Adipocyte (in vitro differentiated cells): ENCODE data around the gene FRMPD2.
"Not testable (repeated sequence)": the region's sequence is repeated elsewhere in the genome, so short reads cannot be mapped to it uniquely, and the experiment has no call there.

Experiments
- DNase-seq: peaks from one replicate; pipeline ENCODE4 v3.0.0-alpha.2; 2015; ENCODE audit warnings: low read depth
- H3K27me3 ChIP-seq: replicated peaks from 2 replicates; pipeline ENCODE4 v1.7.0; 2013; ENCODE audit warnings: mild to moderate bottlenecking, low read length, moderate library complexity; ENCODE audit not compliant: control insufficient read depth, insufficient read depth
- H3K36me3 ChIP-seq: 2 replicates; pipeline ENCODE4 v1.7.0; 2013; ENCODE audit warnings: low read length, mild to moderate bottlenecking, moderate library complexity; ENCODE audit not compliant: control insufficient read depth, insufficient read depth, severe bottlenecking
- H3K4me1 ChIP-seq: 2 replicates; pipeline ENCODE4 v1.7.0; 2013; ENCODE audit warnings: mild to moderate bottlenecking, low read length, moderate library complexity; ENCODE audit not compliant: control insufficient read depth, insufficient read depth
- H3K4me3 ChIP-seq: 2 replicates; pipeline ENCODE4 v1.7.0; 2013; ENCODE audit warnings: mild to moderate bottlenecking, low read length, moderate library complexity
- H3K9ac ChIP-seq: 2 replicates; pipeline ENCODE4 v1.7.0; 2013; ENCODE audit warnings: mild to moderate bottlenecking, low read length, moderate library complexity
- H3K9me3 ChIP-seq: 2 replicates; pipeline ENCODE4 v1.7.0; 2013; ENCODE audit warnings: mild to moderate bottlenecking, low read length, moderate library complexity; ENCODE audit not compliant: control insufficient read depth

Gene FRMPD2

DNA sequence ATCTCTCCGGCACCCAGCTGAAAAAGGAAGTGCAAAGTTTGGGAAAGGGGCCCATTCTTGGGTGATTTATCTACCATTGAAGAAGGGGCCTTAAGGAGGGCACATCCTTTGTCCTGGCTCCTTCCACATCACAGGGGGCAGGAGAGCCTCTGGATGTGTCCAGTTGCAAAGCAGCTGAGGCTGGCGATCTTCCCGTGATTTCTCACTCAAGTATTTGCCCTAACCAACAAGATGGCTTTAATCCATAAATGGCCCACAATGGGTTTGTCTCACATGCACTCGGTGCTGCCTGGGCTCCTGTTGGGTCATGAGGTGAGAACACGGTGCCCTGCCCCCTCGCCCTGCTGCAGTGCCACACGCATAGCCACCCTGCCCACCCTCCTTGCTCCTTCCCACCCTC, 14.2 kb upstream of the FRMPD2 start:
- Histone ChIP-seq H3K9ac (no peak overlapping the region), H3K36me3 (no peaks in the 10 kb centered on the region), H3K9me3 (peaks cover 6% of the 10 kb centered on the region), H3K27me3 (peaks cover 23% of the 10 kb centered on the region), H3K4me3 (no peak overlapping the region), H3K4me1 (peaks cover 13% of the 10 kb centered on the region)
- DNase-seq: no peak

DNA sequence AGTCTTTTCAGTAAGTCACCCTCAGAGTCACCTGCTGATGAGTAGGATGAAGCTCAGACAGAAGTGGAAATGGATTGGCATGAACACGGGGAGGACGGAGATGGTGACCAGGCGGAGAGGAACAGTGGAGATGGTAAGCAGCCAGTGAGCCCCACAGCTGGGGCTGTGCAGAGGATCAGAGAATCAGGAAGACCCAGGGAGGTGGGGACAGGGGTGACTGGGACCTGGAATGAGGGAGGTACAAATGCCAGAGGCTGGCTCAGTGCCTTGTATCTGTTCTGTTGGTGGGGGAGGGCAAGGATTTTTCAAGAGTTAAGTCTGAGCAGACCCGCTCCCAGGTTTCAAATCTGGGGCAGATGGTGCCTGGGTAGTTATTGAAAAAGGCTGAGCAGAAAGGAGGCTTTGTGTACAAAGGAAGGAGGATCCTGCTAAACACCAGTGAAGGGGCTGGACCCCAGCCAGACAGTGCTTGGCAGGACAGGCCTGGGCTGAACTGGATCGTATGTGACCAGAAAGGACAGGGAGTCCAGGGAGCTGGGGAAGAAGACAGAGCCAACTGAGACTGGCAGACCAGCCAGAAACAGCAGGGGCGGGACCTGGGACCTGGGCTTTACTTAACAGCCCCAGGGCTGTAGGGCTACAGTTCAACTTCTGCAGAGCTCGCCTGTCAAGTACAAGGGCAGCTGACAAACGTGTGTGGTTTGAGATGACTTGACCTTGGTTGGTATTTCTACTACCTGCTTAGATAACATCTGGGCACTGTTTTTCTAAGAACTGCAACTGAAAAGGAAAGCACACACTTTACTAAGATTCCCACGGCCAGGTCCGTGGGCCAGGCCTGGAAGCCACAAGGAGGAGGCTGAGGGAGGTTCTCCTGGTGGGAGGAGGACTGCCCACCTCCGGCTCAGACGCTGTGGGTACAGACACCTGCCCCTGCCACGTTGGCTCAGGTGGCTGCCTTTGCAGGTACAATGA, 13.2 kb upstream of the FRMPD2 start:
- Histone ChIP-seq H3K9ac (no peak overlapping the region), H3K27me3 (peaks cover 23% of the 10 kb centered on the region), H3K4me1 (peaks cover 13% of the 10 kb centered on the region), H3K36me3 (no peaks in the 10 kb centered on the region), H3K4me3 (no peak overlapping the region), H3K9me3 (peaks cover 8% of the 10 kb centered on the region)
- no peak for DNase-seq

DNA sequence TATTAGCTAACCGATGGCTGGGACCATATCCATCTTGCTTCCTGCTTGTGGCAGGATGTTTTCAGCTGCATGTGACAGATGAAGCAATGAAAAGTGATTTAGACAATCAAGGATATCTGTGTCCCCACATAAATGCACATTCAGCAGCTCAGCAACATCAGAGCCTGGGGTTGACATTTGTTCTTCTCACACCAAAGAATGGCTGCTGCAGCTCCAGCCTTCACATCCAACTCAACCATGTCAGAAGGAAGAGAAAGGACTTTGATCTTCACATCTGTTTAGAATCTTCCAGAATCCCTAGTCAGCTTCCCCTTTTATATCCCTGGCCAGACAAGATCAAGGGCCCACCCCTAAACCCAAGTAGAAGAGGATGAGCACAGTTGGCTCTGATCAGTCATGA, 11.9 kb upstream of the FRMPD2 start:
- no peak overlapping the region for H3K4me3 ChIP-seq
- peaks cover 13% of the 10 kb centered on the region for H3K4me1 ChIP-seq
- peaks cover 8% of the 10 kb centered on the region for H3K9me3 ChIP-seq
- no peaks in the 10 kb centered on the region for H3K36me3 ChIP-seq
- H3K27me3 ChIP-seq: peaks cover 23% of the 10 kb centered on the region
- no peak for DNase-seq
- no peak overlapping the region for H3K9ac ChIP-seq

DNA sequence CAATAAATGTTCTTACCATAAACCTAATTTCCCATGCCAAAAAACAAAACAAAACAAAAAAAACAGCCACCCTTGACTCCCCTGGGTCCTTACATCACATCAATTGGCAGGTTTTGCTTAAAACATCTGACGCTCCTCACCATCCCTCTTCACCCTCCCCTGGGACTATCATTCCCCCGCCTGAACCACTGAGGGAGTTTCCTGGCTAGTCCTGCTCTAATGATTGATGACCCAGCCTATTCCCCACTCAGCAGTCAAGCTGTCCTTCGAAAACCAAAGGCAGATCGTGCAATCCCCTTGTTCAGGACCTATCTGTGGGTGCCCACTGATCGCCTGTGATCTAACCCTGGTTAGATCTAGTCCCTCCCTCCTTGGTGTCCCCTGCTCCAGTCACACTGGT, 11.2 kb upstream of the FRMPD2 start:
- H3K4me1 ChIP-seq: peaks cover 13% of the 10 kb centered on the region
- H3K36me3 ChIP-seq: no peaks in the 10 kb centered on the region
- peaks cover 23% of the 10 kb centered on the region for H3K27me3 ChIP-seq
- no peak for DNase-seq
- no peak overlapping the region for H3K4me3 ChIP-seq
- H3K9ac ChIP-seq: no peak overlapping the region
- peaks cover 8% of the 10 kb centered on the region for H3K9me3 ChIP-seq

DNA sequence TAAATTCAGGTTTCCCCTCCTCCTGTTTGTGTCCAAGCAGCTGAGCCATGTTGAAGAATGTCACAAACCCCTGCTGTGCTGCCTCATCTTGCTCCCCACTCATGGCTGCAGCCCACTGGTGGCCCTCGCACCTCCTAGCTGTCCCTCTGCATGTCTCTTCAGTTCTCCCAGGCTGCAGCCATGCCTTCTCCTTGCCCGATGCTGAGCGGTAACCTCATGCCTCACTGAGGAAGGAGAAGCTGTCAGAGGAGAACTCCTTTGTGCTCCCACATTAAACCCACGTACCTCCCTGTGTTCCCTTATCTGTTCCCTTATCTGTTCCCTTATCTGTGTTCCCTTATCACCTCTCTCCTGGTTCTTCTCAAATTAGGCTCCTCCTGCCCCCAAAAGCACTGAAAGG, 10.3 kb upstream of the FRMPD2 start:
- Histone ChIP-seq H3K27me3 (peaks cover 23% of the 10 kb centered on the region), H3K4me3 (no peak overlapping the region), H3K9ac (no peak overlapping the region), H3K4me1 (peaks cover 13% of the 10 kb centered on the region), H3K36me3 (no peaks in the 10 kb centered on the region), H3K9me3 (peaks cover 8% of the 10 kb centered on the region)
- DNase-seq: no peak

GRCh38 chr10:48284002-48284546, 9.6 kb upstream of the FRMPD2 start:
- no peak overlapping the region for H3K9ac ChIP-seq
- H3K9me3 ChIP-seq: peaks cover 8% of the 10 kb centered on the region
- peaks cover 13% of the 10 kb centered on the region for H3K4me1 ChIP-seq
- no peaks in the 10 kb centered on the region for H3K36me3 ChIP-seq
- DNase-seq: no peak
- peaks cover 23% of the 10 kb centered on the region for H3K27me3 ChIP-seq
- H3K4me3 ChIP-seq: no peak overlapping the region

DNA sequence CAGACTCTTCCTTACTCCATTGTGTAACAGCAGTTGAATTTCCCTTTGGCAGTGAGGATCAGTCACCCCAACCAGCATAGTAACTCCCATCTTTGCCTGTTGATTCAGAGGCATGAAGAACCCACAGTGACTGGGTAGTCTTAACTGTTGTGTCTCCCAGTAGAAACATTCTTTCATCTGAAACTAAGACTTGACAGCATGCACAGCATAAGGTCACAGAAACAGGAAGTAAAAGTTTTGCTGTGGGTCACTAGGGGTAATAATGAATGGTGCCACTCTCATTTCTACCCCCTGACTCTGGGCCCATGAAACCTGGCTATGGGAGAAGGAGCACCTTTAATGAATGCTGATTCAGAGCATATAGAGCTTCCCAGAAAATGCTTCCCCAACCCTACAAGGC, 8.3 kb upstream of the FRMPD2 start:
- Histone ChIP-seq H3K9ac (no peak overlapping the region), H3K4me1 (peaks cover 7% of the 10 kb centered on the region), H3K36me3 (no peaks in the 10 kb centered on the region), H3K4me3 (no peak overlapping the region), H3K27me3 (peaks cover 23% of the 10 kb centered on the region), H3K9me3 (peaks cover 12% of the 10 kb centered on the region)
- no peak for DNase-seq

- Histone ChIP-seq H3K9me3 (peaks cover 12% of the 10 kb centered on the region), H3K27me3 (peaks cover 23% of the 10 kb centered on the region)
- H3K4me3 ChIP-seq, H3K4me1 ChIP-seq, H3K36me3 ChIP-seq, H3K9ac ChIP-seq, DNase-seq: not testable (repeated sequence)
These were observed 7.2 kb upstream of the FRMPD2 start for GRCh38 chr10:48281697-48282096.

GRCh38 chr10:48279081-48279751, 4.7 kb upstream of the FRMPD2 start:
- Histone ChIP-seq H3K9ac (no peak overlapping the region), H3K9me3 (peaks cover 11% of the 10 kb centered on the region), H3K4me3 (no peak overlapping the region), H3K36me3 (no peaks in the 10 kb centered on the region), H3K27me3 (peaks cover 14% of the 10 kb centered on the region), H3K4me1 (no peaks in the 10 kb centered on the region)
- DNase-seq: no peak

DNA sequence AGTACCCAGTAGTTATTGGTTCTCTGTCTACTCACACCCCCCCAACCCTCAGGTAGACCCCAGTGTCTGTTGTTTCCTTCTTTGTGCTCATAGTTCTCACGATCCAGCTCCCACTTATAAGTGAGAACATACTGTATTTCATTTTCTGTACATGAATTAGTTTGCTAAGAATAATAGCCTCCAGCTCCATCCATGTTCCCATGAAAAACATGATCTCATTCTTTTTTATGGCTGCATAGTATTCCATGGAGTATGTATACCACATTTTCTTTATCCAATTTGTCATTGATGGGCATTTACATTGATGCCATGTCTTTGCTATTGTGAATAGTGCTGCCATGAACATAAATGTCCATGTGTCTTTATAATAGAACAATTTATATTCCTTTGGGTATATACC, 2.6 kb upstream of the FRMPD2 start:
- Histone ChIP-seq H3K9ac (no peak overlapping the region), H3K36me3 (no peaks in the 10 kb centered on the region), H3K4me1 (no peaks in the 10 kb centered on the region), H3K27me3 (peaks cover 21% of the 10 kb centered on the region), H3K9me3 (peaks cover 4% of the 10 kb centered on the region), H3K4me3 (no peak overlapping the region)
- no peak for DNase-seq

- H3K27me3 ChIP-seq: peaks cover 48% of the 10 kb centered on the region
- no peak overlapping the region for H3K4me3 ChIP-seq
- no peak for DNase-seq
- H3K36me3 ChIP-seq: no peaks in the 10 kb centered on the region
- no peak overlapping the region for H3K9ac ChIP-seq
- no peaks in the 10 kb centered on the region for H3K4me1 ChIP-seq
- peaks cover 4% of the 10 kb centered on the region for H3K9me3 ChIP-seq
These were observed 755 bp downstream of the FRMPD2 start for GRCh38 chr10:48273741-48274140.
